Measurements from ENCODE around the gene GPN1. TPM values are rescaled to one million over a fixed set of nuclear protein-coding genes. Genes with fewer than 3 reads are reported as not detected.

GPN1 gene
- total RNA-seq, 4 donors from 2014 or later = 21.0 to 30.5 (median 24.2) TPM

- Histone ChIP-seq H3K9me3 (no peaks in the 10 kb centered on the region), H3K4me3 (no peak overlapping the region), H3K27me3 (no peaks in the 10 kb centered on the region), H3K36me3 (peaks cover 93% of the 10 kb centered on the region), H3K27ac (no peak overlapping the region), H3K4me1 (no peaks in the 10 kb centered on the region)
- DNase-seq (ENCODE audit: low spot score in 2 of 2) = no peak
- TF ChIP-seq CTCF (IDR thresholded peaks at IDR 0.05) (no peak), EP300 (IDR thresholded peaks at IDR 0.05) (no peak), POLR2AphosphoS5 (IDR thresholded peaks at IDR 0.05) (no peak), POLR2A (IDR thresholded peaks at IDR 0.05) (no peak)
Observed at GRCh38 chr2:27645197-27645596, 16.3 kb downstream of the GPN1 start.

GRCh38 chr2:27647289-27647688 is 18.4 kb downstream of the GPN1 start:
- Histone ChIP-seq H3K4me3 (no peak overlapping the region), H3K9me3 (no peaks in the 10 kb centered on the region), H3K27me3 (no peaks in the 10 kb centered on the region), H3K36me3 (peaks cover 95% of the 10 kb centered on the region), H3K4me1 (no peaks in the 10 kb centered on the region), H3K27ac (no peak overlapping the region)
- no peak for DNase-seq (ENCODE audit: low spot score in 2 of 2)
- TF ChIP-seq CTCF (IDR thresholded peaks at IDR 0.05) (no peak), EP300 (IDR thresholded peaks at IDR 0.05) (no peak), POLR2AphosphoS5 (IDR thresholded peaks at IDR 0.05) (no peak), POLR2A (IDR thresholded peaks at IDR 0.05) (no peak)

- DNase-seq (ENCODE audit: low spot score in 2 of 2) = no peak
- Histone ChIP-seq H3K27me3 (no peaks in the 10 kb centered on the region), H3K4me1 (no peaks in the 10 kb centered on the region), H3K9me3 (no peaks in the 10 kb centered on the region), H3K27ac (no peak overlapping the region), H3K4me3 (no peak overlapping the region), H3K36me3 (peaks cover 95% of the 10 kb centered on the region)
- TF ChIP-seq EP300 (IDR thresholded peaks at IDR 0.05) (no peak), CTCF (IDR thresholded peaks at IDR 0.05) (no peak), POLR2A (IDR thresholded peaks at IDR 0.05) (no peak), POLR2AphosphoS5 (IDR thresholded peaks at IDR 0.05) (no peak)
- WGBS = 97% methylated on average over 4 of the region's 4 CpGs
Observed at GRCh38 chr2:27647737-27648136, 18.9 kb downstream of the GPN1 start.

GRCh38 chr2:27651056-27651455 is 22.2 kb downstream of the GPN1 start:
- H3K27ac ChIP-seq = no peak overlapping the region
- H3K4me1 ChIP-seq = no peaks in the 10 kb centered on the region
- peaks cover 100% of the 10 kb centered on the region for H3K36me3 ChIP-seq
- no peak for TF ChIP-seq CTCF (IDR thresholded peaks at IDR 0.05)
- no peak for TF ChIP-seq EP300 (IDR thresholded peaks at IDR 0.05)
- no peak for TF ChIP-seq POLR2A (IDR thresholded peaks at IDR 0.05)
- TF ChIP-seq POLR2AphosphoS5 (IDR thresholded peaks at IDR 0.05) = no peak
- no peaks in the 10 kb centered on the region for H3K9me3 ChIP-seq
- WGBS = 74% methylated on average over 4 of the region's 4 CpGs
- no peaks in the 10 kb centered on the region for H3K27me3 ChIP-seq
- no peak for DNase-seq (ENCODE audit: low spot score in 2 of 2)
- H3K4me3 ChIP-seq = no peak overlapping the region

GRCh38 chr2:27652341-27652740 is 23.5 kb downstream of the GPN1 start:
- Histone ChIP-seq H3K27ac (no peak overlapping the region), H3K36me3 (peaks cover 100% of the 10 kb centered on the region), H3K4me1 (no peaks in the 10 kb centered on the region)

More at GRCh38 chr2:27652341-27652740, 23.5 kb downstream of the GPN1 start:
- Histone ChIP-seq H3K4me3 (no peak overlapping the region), H3K9me3 (no peaks in the 10 kb centered on the region), H3K27me3 (no peaks in the 10 kb centered on the region)
- no peak for DNase-seq (ENCODE audit: low spot score in 2 of 2)
- no peak for TF ChIP-seq EP300 (IDR thresholded peaks at IDR 0.05)
- no peak for TF ChIP-seq POLR2A (IDR thresholded peaks at IDR 0.05)
- TF ChIP-seq CTCF (IDR thresholded peaks at IDR 0.05) = no peak
- TF ChIP-seq POLR2AphosphoS5 (IDR thresholded peaks at IDR 0.05) = no peak
